CD4-positive, alpha-beta memory T cell (primary cell): ENCODE results near the gene BICC1. TPM values are rescaled to one million over a fixed set of nuclear protein-coding genes. Genes with fewer than 3 reads are reported as not detected.

Source experiments
- CTCF ChIA-PET: fragments of 350-600 bp; sonication (Branson Sonifier 250); formaldehyde crosslinking; loops from one replicate; lab custom pipeline; 2021; ENCODE audit warnings: inconsistent platforms; ENCODE audit not compliant: partially characterized antibody; lab: Charles Lee
- POLR2A ChIA-PET: fragments of 350-600 bp; sonication (Branson Sonifier 250); formaldehyde crosslinking; loops from one replicate; lab custom pipeline; 2021; ENCODE audit not compliant: partially characterized antibody; lab: Charles Lee
- DNase-seq, 5 donors: peaks; one replicate each; pipeline versions ENCODE4 v3.0.0 to v3.0.0-alpha.2; 2020 to 2022; ENCODE audit warnings: mixed read lengths in 1 of 5
- H3K27ac ChIP-seq: one replicate; pipeline ENCODE4 v1.7.0; 2013; ENCODE audit warnings: low read depth, low read length
- H3K27me3 ChIP-seq: 2 replicates; pipeline ENCODE4 v1.7.0; 2013; ENCODE audit warnings: mild to moderate bottlenecking, low read length, moderate library complexity; ENCODE audit not compliant: insufficient read depth
- H3K36me3 ChIP-seq: 2 replicates; pipeline ENCODE4 v1.7.0; 2013; ENCODE audit warnings: mild to moderate bottlenecking, low read length, moderate library complexity; ENCODE audit not compliant: insufficient read depth
- H3K4me1 ChIP-seq: 2 replicates; pipeline ENCODE4 v1.7.0; 2013; ENCODE audit warnings: mild to moderate bottlenecking, low read length, moderate library complexity; ENCODE audit not compliant: insufficient read depth
- H3K4me3 ChIP-seq, 2 donors: one replicate each; pipeline ENCODE4 v1.7.0; 2013; ENCODE audit warnings: low read length in 2 of 2, mild to moderate bottlenecking in 1 of 2
- H3K9me3 ChIP-seq, 2 donors: one replicate each; pipeline ENCODE4 v1.7.0; 2013; ENCODE audit warnings: low read length in 2 of 2, control low read depth in 1 of 2; ENCODE audit not compliant: control insufficient read depth in 1 of 2
- H3K27ac Mint-ChIP-seq, 7 donors: one replicate each; pipeline ENCODE4 v1.8.0; 2020 to 2021; ENCODE audit warnings: mixed read lengths in 7 of 7, mild to moderate bottlenecking in 6 of 7, inconsistent platforms in 3 of 7, moderate library complexity in 3 of 7
- H3K27me3 Mint-ChIP-seq, 2 donors: one replicate each; pipeline ENCODE4 v1.8.0; 2020 to 2021; ENCODE audit warnings: mixed read lengths in 2 of 2
- H3K36me3 Mint-ChIP-seq, 2 donors: one replicate each; pipeline ENCODE4 v1.8.0; 2020 to 2021; ENCODE audit warnings: mixed read lengths in 2 of 2, inconsistent platforms in 1 of 2, mild to moderate bottlenecking in 1 of 2
- H3K4me1 Mint-ChIP-seq, 4 donors: one replicate each; pipeline ENCODE4 v1.8.0; 2020 to 2021; ENCODE audit warnings: mixed read lengths in 4 of 4, mild to moderate bottlenecking in 1 of 4
- H3K4me3 Mint-ChIP-seq, 8 donors: one replicate each; pipeline ENCODE4 v1.8.0; 2020 to 2021; ENCODE audit warnings: mixed read lengths in 8 of 8, mild to moderate bottlenecking in 7 of 8, moderate library complexity in 6 of 8, inconsistent platforms in 3 of 8
- H3K9me3 Mint-ChIP-seq, 8 donors: one replicate each; pipeline ENCODE4 v1.8.0; 2020 to 2021; ENCODE audit warnings: mixed read lengths in 8 of 8, mild to moderate bottlenecking in 5 of 8, inconsistent platforms in 3 of 8, moderate library complexity in 1 of 8
- intact Hi-C: fragments of 100-400 bp; cut with micrococcal nuclease; formaldehyde crosslinking; loops from one replicate; pipeline ENCODE4 v1.15.1; 2023
- polyA plus RNA-seq, 2 donors: library from polyadenylated mRNA; unstranded; fragments of 300-500 nt; fragmentation: Illumina TruSeq; gene quantifications; one replicate each; pipeline ENCODE4 v1.2.3, GENCODE V29; 2021
- total RNA-seq, 2 experiments: library from RNA; stranded (reverse); gene quantifications; one replicate each; pipeline ENCODE4 v1.2.3, GENCODE V29; 2021

Gene BICC1
- total and polyA plus RNA-seq, 4 experiments from 2014 or later = not detected

- Histone ChIP-seq H3K27ac (no peak overlapping the region), H3K4me3 (no peak overlapping the region), H3K4me1 (no peaks in the 10 kb centered on the region), H3K27me3 (no peaks in the 10 kb centered on the region), H3K36me3 (no peaks in the 10 kb centered on the region), H3K9me3 (no peaks in the 10 kb centered on the region)
- H3K27me3 Mint-ChIP-seq = peaks cover 0 to 3% of the 10 kb centered on the region in 2 donors
- H3K4me1 Mint-ChIP-seq = no peaks in the 10 kb centered on the region
- intact Hi-C loops = no loop called here
- H3K4me3 Mint-ChIP-seq = no peak overlapping the region
- ChIA-PET POLR2A (no interaction called here), CTCF (no interaction called here)
- H3K9me3 Mint-ChIP-seq = peaks cover 0 to 9% (median 4%) of the 10 kb centered on the region in 8 donors
- no peak for DNase-seq
- no peaks in the 10 kb centered on the region for H3K36me3 Mint-ChIP-seq
- no peak overlapping the region for H3K27ac Mint-ChIP-seq
Observed at GRCh38 chr10:58568428-58568935, 55.8 kb downstream of the BICC1 start.

DNA sequence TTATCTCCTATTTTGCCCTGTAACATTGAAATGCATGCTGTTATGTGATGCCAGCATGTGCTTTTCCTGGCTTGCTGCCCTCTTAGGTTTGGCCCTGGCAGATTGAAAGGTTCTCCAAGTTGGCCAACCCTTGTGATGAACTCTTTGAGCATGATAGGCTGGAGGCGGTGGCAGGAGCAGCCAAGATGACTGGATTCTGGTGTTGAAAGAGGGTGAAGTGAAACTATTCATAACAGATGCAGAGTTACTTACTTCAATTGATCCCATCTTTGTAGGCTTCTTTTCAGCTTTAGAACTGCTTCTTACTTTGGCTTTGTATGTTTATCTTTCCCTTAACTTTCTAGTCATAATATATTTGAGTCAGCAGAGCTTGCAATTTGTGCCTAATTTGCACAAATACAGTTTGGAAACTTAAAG is 57.6 kb downstream of the BICC1 start:
- Histone ChIP-seq H3K27ac (no peak overlapping the region), H3K4me1 (no peaks in the 10 kb centered on the region), H3K9me3 (no peaks in the 10 kb centered on the region), H3K4me3 (no peak overlapping the region), H3K27me3 (no peaks in the 10 kb centered on the region), H3K36me3 (no peaks in the 10 kb centered on the region)
- intact Hi-C loops = no loop called here
- no peak for DNase-seq
- Mint-ChIP-seq H3K27me3 (peaks cover 0 to 3% of the 10 kb centered on the region in 2 donors), H3K4me3 (no peak overlapping the region), H3K27ac (no peak overlapping the region), H3K36me3 (no peaks in the 10 kb centered on the region), H3K9me3 (peaks cover 0 to 6% (median 3%) of the 10 kb centered on the region in 8 donors), H3K4me1 (no peaks in the 10 kb centered on the region)
- POLR2A ChIA-PET = no interaction called here
- CTCF ChIA-PET = no interaction called here

GRCh38 chr10:58570979-58571378 is 58.3 kb downstream of the BICC1 start:
- Mint-ChIP-seq H3K36me3 (no peaks in the 10 kb centered on the region), H3K9me3 (peaks cover 0 to 6% (median 2%) of the 10 kb centered on the region in 8 donors), H3K27me3 (peaks cover 0 to 1% of the 10 kb centered on the region in 2 donors), H3K4me1 (no peaks in the 10 kb centered on the region), H3K4me3 (no peak overlapping the region), H3K27ac (no peak overlapping the region)
- no peaks in the 10 kb centered on the region for H3K27me3 ChIP-seq
- no peaks in the 10 kb centered on the region for H3K4me1 ChIP-seq
- ChIA-PET CTCF (no interaction called here), POLR2A (no interaction called here)
- no peak overlapping the region for H3K27ac ChIP-seq
- no peaks in the 10 kb centered on the region for H3K36me3 ChIP-seq
- DNase-seq = no peak
- intact Hi-C loops = no loop called here
- H3K4me3 ChIP-seq = no peak overlapping the region
- no peaks in the 10 kb centered on the region for H3K9me3 ChIP-seq

DNA sequence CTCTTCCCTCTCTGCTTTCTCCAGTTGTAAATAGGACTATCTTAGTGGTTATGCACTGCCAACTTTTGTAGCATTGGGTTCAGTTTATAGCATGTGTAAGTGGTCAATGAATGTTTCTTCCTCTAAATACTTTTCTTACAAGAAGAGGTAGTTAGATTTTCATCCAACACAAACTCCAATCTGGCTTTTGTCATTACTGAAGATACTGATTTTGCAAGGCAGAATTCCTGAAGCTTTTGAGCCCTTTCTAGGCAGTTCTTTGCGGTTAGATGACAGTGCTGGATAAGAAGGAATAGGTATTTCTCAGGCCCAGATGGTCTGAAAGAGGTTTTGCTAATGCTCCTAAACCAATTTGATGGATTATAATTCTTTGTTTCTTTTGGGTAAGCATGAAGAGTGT is 60.5 kb downstream of the BICC1 start:
- no peak for DNase-seq
- ChIA-PET CTCF (no interaction called here), POLR2A (no interaction called here)
- H3K9me3 ChIP-seq = no peaks in the 10 kb centered on the region
- no peak overlapping the region for H3K27ac ChIP-seq
- intact Hi-C loops = no loop called here
- Mint-ChIP-seq H3K9me3 (peaks cover 0 to 6% (median 2%) of the 10 kb centered on the region in 8 donors), H3K27ac (no peak overlapping the region), H3K4me1 (no peaks in the 10 kb centered on the region), H3K4me3 (no peak overlapping the region), H3K27me3 (peaks cover 0 to 1% of the 10 kb centered on the region in 2 donors), H3K36me3 (no peaks in the 10 kb centered on the region)
- no peaks in the 10 kb centered on the region for H3K4me1 ChIP-seq
- no peaks in the 10 kb centered on the region for H3K36me3 ChIP-seq
- no peak overlapping the region for H3K4me3 ChIP-seq
- H3K27me3 ChIP-seq = no peaks in the 10 kb centered on the region

DNA sequence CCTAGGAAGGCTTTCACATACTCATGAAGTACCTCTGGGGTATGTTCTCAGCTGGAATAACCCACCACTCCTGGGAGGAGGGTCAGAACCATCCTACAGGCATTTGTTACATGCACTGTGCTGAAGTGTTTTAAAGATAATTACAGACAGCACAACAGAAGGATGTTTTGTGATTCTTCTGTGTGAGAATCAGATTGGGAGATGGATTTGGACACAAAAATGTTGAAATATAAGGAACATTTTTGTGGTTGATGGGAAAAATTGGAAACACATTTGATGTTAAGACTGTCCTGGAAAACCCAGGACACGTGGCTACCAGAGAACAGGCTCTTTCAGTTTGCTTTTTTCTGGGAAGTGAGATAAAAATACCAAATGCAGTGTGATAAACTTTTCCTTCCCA is 61.4 kb downstream of the BICC1 start:
- ChIA-PET POLR2A (no interaction called here), CTCF (no interaction called here)
- Mint-ChIP-seq H3K36me3 (no peaks in the 10 kb centered on the region), H3K27me3 (peaks cover 0 to 1% of the 10 kb centered on the region in 2 donors), H3K4me1 (no peaks in the 10 kb centered on the region), H3K27ac (no peak overlapping the region), H3K9me3 (peaks cover 0 to 6% (median 2%) of the 10 kb centered on the region in 8 donors), H3K4me3 (no peak overlapping the region)
- Histone ChIP-seq H3K9me3 (no peaks in the 10 kb centered on the region), H3K4me1 (no peaks in the 10 kb centered on the region), H3K27ac (no peak overlapping the region), H3K4me3 (no peak overlapping the region), H3K36me3 (no peaks in the 10 kb centered on the region), H3K27me3 (no peaks in the 10 kb centered on the region)
- intact Hi-C loops = no loop called here
- no peak for DNase-seq

DNA sequence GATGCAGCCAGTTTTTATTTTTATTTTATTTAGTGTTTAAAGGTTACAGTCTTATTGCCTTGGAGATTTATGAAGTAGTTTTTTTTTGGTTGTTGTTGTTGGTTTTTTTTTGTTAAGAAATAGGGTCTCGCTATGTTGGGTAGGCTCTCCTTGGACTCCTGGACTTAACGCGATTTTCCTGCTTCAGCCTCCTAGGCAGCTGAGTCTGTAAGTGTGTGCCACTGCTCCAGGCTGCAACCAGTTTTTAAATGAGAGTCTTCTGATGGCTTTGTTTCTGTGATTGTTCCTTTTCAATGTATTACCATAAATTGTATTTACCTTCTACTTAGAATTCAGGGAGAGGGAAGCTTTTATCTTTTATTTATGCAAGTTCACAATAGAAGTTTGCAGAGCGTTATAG is 62.8 kb downstream of the BICC1 start:
- Histone ChIP-seq H3K9me3 (no peaks in the 10 kb centered on the region), H3K27me3 (no peaks in the 10 kb centered on the region), H3K36me3 (no peaks in the 10 kb centered on the region), H3K4me3 (no peak overlapping the region), H3K27ac (no peak overlapping the region), H3K4me1 (no peaks in the 10 kb centered on the region)
- ChIA-PET CTCF (no interaction called here), POLR2A (no interaction called here)
- H3K9me3 Mint-ChIP-seq = peaks cover 0 to 6% (median 0%) of the 10 kb centered on the region in 8 donors
- intact Hi-C loops = no loop called here
- no peaks in the 10 kb centered on the region for H3K4me1 Mint-ChIP-seq
- no peaks in the 10 kb centered on the region for H3K36me3 Mint-ChIP-seq
- H3K27me3 Mint-ChIP-seq = peaks cover 0 to 1% of the 10 kb centered on the region in 2 donors
- H3K4me3 Mint-ChIP-seq = no peak overlapping the region
- no peak overlapping the region for H3K27ac Mint-ChIP-seq
- no peak for DNase-seq

- H3K4me3 Mint-ChIP-seq = no peak overlapping the region
- intact Hi-C loops = no loop called here
Observed at GRCh38 chr10:58576751-58577436, 64.2 kb downstream of the BICC1 start.

More at GRCh38 chr10:58576751-58577436, 64.2 kb downstream of the BICC1 start:
- no peaks in the 10 kb centered on the region for H3K9me3 ChIP-seq
- ChIA-PET CTCF (no interaction called here), POLR2A (no interaction called here)
- H3K27me3 Mint-ChIP-seq = peaks cover 0 to 1% of the 10 kb centered on the region in 2 donors
- H3K9me3 Mint-ChIP-seq = no peaks in the 10 kb centered on the region
- no peaks in the 10 kb centered on the region for H3K27me3 ChIP-seq
- no peaks in the 10 kb centered on the region for H3K36me3 Mint-ChIP-seq
- no peaks in the 10 kb centered on the region for H3K36me3 ChIP-seq
- no peaks in the 10 kb centered on the region for H3K4me1 ChIP-seq
- no peaks in the 10 kb centered on the region for H3K4me1 Mint-ChIP-seq
- H3K27ac Mint-ChIP-seq = no peak overlapping the region
- no peak overlapping the region for H3K27ac ChIP-seq
- H3K4me3 ChIP-seq = no peak overlapping the region
- DNase-seq = no peak
